ENCODE results near the gene DCDC1. TPM values are rescaled to one million over a fixed set of nuclear protein-coding genes. Genes with fewer than 3 reads are reported as not detected.

DCDC1 gene
- total RNA-seq, 1 experiment from 2014 or later = 1.5 TPM

DNA sequence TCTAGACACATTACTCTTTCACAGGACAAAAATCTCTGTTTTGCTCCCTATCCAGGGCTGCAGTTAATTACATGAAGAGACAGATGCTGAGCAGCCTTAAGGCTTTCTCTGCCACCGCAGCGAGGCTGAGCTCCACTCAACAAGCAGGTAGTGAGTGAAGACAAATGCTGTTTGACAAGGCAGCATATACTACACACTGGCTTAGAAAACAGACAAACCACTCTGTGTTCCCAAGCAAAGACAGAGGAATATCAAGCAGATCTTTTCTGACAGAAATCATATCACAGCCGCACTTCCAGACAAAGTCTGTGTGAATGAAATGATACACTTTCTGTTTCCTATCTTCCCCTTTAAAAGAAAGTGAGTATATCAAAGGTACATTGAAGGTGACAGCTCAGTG lies 368.1 kb downstream of the DCDC1 start:
- ATAC-seq (no peak), DNase-seq (ENCODE audit: low read depth, low spot score) (no peak)
- Histone ChIP-seq H3K79me2 (ENCODE audit: insufficient read depth, low read length) (no peaks in the 10 kb centered on the region), H4K20me1 (ENCODE audit: insufficient read depth) (no peaks in the 10 kb centered on the region), H3K9me3 (ENCODE audit: control insufficient read depth in 1 of 2, insufficient read depth in 1 of 2, low read depth in 1 of 2, low read length in 2 of 2) (no peaks in the 10 kb centered on the region), H3K9me2 (ENCODE audit: insufficient read depth) (no peaks in the 10 kb centered on the region), H3K4me1 (ENCODE audit: control insufficient read depth in 1 of 2, insufficient read depth in 2 of 2, low read length in 2 of 2) (no peaks in the 10 kb centered on the region), H3K4me3 (replicated peaks in 1 of 2; ENCODE audit: low read depth in 1 of 2, low read length in 2 of 2) (no peak overlapping the region), H3K9ac (ENCODE audit: low read length) (no peak overlapping the region), H2AFZ (ENCODE audit: low read depth, low read length, poor library complexity, severe bottlenecking) (no peak overlapping the region), H3K4me2 (ENCODE audit: low read length) (no peak overlapping the region), H3K27ac (ENCODE audit: low read depth, low read length) (no peak overlapping the region), H3K27me3 (ENCODE audit: insufficient read depth, low read length) (peaks cover 23% of the 10 kb centered on the region; the same call in 1 of the 2 replicates), H3K36me3 (ENCODE audit: control insufficient read depth in 1 of 2, insufficient read depth in 2 of 2, low read length in 2 of 2) (no peaks in the 10 kb centered on the region)
- BruUV-seq (replicated peaks) = no TSS peak
- TF ChIP-seq, protein P1, sequence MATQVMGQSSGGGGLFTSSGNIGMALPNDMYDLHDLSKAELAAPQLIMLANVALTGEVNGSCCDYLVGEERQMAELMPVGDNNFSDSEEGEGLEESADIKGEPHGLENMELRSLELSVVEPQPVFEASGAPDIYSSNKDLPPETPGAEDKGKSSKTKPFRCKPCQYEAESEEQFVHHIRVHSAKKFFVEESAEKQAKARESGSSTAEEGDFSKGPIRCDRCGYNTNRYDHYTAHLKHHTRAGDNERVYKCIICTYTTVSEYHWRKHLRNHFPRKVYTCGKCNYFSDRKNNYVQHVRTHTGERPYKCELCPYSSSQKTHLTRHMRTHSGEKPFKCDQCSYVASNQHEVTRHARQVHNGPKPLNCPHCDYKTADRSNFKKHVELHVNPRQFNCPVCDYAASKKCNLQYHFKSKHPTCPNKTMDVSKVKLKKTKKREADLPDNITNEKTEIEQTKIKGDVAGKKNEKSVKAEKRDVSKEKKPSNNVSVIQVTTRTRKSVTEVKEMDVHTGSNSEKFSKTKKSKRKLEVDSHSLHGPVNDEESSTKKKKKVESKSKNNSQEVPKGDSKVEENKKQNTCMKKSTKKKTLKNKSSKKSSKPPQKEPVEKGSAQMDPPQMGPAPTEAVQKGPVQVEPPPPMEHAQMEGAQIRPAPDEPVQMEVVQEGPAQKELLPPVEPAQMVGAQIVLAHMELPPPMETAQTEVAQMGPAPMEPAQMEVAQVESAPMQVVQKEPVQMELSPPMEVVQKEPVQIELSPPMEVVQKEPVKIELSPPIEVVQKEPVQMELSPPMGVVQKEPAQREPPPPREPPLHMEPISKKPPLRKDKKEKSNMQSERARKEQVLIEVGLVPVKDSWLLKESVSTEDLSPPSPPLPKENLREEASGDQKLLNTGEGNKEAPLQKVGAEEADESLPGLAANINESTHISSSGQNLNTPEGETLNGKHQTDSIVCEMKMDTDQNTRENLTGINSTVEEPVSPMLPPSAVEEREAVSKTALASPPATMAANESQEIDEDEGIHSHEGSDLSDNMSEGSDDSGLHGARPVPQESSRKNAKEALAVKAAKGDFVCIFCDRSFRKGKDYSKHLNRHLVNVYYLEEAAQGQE (IDR thresholded peaks at IDR 0.05; ENCODE audit: low read depth) = no peak
- no peak for TF ChIP-seq SIN3A (IDR thresholded peaks at IDR 0.05; ENCODE audit: low read depth)
- TF ChIP-seq, protein P2, sequence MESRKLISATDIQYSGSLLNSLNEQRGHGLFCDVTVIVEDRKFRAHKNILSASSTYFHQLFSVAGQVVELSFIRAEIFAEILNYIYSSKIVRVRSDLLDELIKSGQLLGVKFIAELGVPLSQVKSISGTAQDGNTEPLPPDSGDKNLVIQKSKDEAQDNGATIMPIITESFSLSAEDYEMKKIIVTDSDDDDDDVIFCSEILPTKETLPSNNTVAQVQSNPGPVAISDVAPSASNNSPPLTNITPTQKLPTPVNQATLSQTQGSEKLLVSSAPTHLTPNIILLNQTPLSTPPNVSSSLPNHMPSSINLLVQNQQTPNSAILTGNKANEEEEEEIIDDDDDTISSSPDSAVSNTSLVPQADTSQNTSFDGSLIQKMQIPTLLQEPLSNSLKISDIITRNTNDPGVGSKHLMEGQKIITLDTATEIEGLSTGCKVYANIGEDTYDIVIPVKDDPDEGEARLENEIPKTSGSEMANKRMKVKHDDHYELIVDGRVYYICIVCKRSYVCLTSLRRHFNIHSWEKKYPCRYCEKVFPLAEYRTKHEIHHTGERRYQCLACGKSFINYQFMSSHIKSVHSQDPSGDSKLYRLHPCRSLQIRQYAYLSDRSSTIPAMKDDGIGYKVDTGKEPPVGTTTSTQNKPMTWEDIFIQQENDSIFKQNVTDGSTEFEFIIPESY (IDR thresholded peaks at IDR 0.05; ENCODE audit: extremely low read depth, insufficient replicate concordance, low read length) = no peak
- POLR2A ChIA-PET = no interaction called here
- RAD21 ChIA-PET (ENCODE audit: low non-redundant PET in 1 of 2, low total read pairs in 2 of 2, uncharacterized antibody in 2 of 2, unreplicated experiment in 2 of 2) = no interaction called here
- CTCF ChIA-PET = no interaction called here
- intact Hi-C loops (cut with micrococcal nuclease) = no loop called here

Measured in HCT116 (cell line).